Hepatocyte (in vitro differentiated cells): Measurements from ENCODE around the gene ERI2. TPM values are rescaled to one million over a fixed set of nuclear protein-coding genes. Genes with fewer than 3 reads are reported as not detected.
"Not testable (repeated sequence)": the region's sequence is repeated elsewhere in the genome, so short reads cannot be mapped to it uniquely, and the experiment has no call there.

Experiments
- DNase-seq: peaks from one replicate; pipeline ENCODE4 v3.0.0-alpha.2; 2016; ENCODE audit warnings: low spot score
- H2AFZ ChIP-seq: fragments of 200-600 bp; sonication (generic); 2 replicates; pipeline ENCODE4 v1.6.0; 2016; ENCODE audit warnings: antibody characterized with exemption, mild to moderate bottlenecking
- H3K27ac ChIP-seq: fragments of 200-600 bp; sonication (generic); 2 replicates; pipeline ENCODE4 v1.5.1; 2016; ENCODE audit warnings: mild to moderate bottlenecking
- H3K27me3 ChIP-seq: fragments of 200-600 bp; sonication (generic); 2 replicates; pipeline ENCODE4 v1.6.1; 2016
- H3K36me3 ChIP-seq: fragments of 200-600 bp; sonication (generic); replicated peaks from 2 replicates; pipeline ENCODE4 v1.5.1; 2016; ENCODE audit warnings: low read depth; ENCODE audit not compliant: insufficient read depth
- H3K4me1 ChIP-seq: fragments of 200-600 bp; sonication (generic); 2 replicates; pipeline ENCODE4 v1.5.1; 2016; ENCODE audit warnings: mild to moderate bottlenecking, moderate library complexity; ENCODE audit not compliant: insufficient read depth
- H3K4me2 ChIP-seq: fragments of 200-600 bp; sonication (generic); 2 replicates; pipeline ENCODE4 v1.6.0; 2016
- H3K4me3 ChIP-seq: fragments of 200-600 bp; sonication (generic); 2 replicates; pipeline ENCODE4 v1.5.1; 2016; ENCODE audit warnings: mild to moderate bottlenecking
- H3K79me2 ChIP-seq: fragments of 200-600 bp; sonication (generic); 2 replicates; pipeline ENCODE4 v1.6.0; 2017; ENCODE audit warnings: mild to moderate bottlenecking
- H3K9me2 ChIP-seq: fragments of 200-600 bp; sonication (generic); replicated peaks from 2 replicates; pipeline ENCODE4 v1.6.0; 2017; ENCODE audit warnings: mild to moderate bottlenecking; ENCODE audit not compliant: insufficient read depth
- H3K9me3 ChIP-seq: fragments of 200-600 bp; sonication (generic); 2 replicates; pipeline ENCODE4 v1.5.1; 2016; ENCODE audit warnings: low read depth, mild to moderate bottlenecking
- H4K20me1 ChIP-seq: fragments of 200-600 bp; sonication (generic); 2 replicates; pipeline ENCODE4 v1.6.0; 2016; ENCODE audit warnings: mild to moderate bottlenecking; ENCODE audit not compliant: insufficient read depth, poor library complexity, severe bottlenecking
- EZH2 ChIP-seq: fragments of 200-600 bp; sonication (generic); IDR thresholded peaks from 2 replicates; pipeline ENCODE4 v1.6.1; 2016; ENCODE audit warnings: antibody characterized with exemption, mild to moderate bottlenecking, borderline replicate concordance
- EZH2phosphoT487 ChIP-seq: fragments of 200-600 bp; sonication (generic); IDR thresholded peaks from one replicate; pipeline ENCODE4 v1.6.1; 2018; ENCODE audit warnings: antibody characterized with exemption, mild to moderate bottlenecking, low read depth, moderate library complexity; ENCODE audit not compliant: unreplicated experiment, severe bottlenecking
- whole genome bisulfite sequencing: methylation state at CpG from one replicate; pipeline ENCODE4 v1.1.6; 2016; ENCODE audit warnings: low lambda C conversion rate; ENCODE audit errors: missing lambda C conversion rate; 5-methylcytosine and 5-hydroxymethylcytosine counted together
- polyA plus RNA-seq: library from polyadenylated mRNA; unstranded; fragments of >200 nt; fragmentation: Nextera tagmentation; extraction: Ambion mirVana; gene quantifications from 2 replicates; pipeline ENCODE4 v1.2.1, GENCODE V29; 2016
- total RNA-seq: library from RNA; depleted of rRNA; stranded (reverse); fragments of >200 nt; gene quantifications from 2 replicates; pipeline ENCODE4 v1.2.3, GENCODE V29; 2014
- TF ChIP-seq, protein P1 (sequence below): fragments of 200-600 bp; sonication (generic); IDR thresholded peaks from 2 replicates; pipeline ENCODE4 v1.5.1; 2016; ENCODE audit warnings: antibody characterized with exemption, mild to moderate bottlenecking; ENCODE audit not compliant: poor library complexity

ERI2 gene
- total and polyA plus RNA-seq, 2 experiments from 2014 or later, result 6.9 to 26.9 TPM

- Histone ChIP-seq H3K4me2 (no peak overlapping the region), H3K4me1 (peaks cover 13% of the 10 kb centered on the region), H3K36me3 (no peaks in the 10 kb centered on the region), H3K4me3 (no peak overlapping the region), H3K27ac (no peak overlapping the region), H4K20me1 (no peaks in the 10 kb centered on the region), H3K9me2 (no peaks in the 10 kb centered on the region), H2AFZ (no peak overlapping the region), H3K27me3 (no peaks in the 10 kb centered on the region), H3K9me3 (peaks cover 6% of the 10 kb centered on the region), H3K79me2 (no peaks in the 10 kb centered on the region)
- TF ChIP-seq EZH2, result no peak
- TF ChIP-seq, protein P1, sequence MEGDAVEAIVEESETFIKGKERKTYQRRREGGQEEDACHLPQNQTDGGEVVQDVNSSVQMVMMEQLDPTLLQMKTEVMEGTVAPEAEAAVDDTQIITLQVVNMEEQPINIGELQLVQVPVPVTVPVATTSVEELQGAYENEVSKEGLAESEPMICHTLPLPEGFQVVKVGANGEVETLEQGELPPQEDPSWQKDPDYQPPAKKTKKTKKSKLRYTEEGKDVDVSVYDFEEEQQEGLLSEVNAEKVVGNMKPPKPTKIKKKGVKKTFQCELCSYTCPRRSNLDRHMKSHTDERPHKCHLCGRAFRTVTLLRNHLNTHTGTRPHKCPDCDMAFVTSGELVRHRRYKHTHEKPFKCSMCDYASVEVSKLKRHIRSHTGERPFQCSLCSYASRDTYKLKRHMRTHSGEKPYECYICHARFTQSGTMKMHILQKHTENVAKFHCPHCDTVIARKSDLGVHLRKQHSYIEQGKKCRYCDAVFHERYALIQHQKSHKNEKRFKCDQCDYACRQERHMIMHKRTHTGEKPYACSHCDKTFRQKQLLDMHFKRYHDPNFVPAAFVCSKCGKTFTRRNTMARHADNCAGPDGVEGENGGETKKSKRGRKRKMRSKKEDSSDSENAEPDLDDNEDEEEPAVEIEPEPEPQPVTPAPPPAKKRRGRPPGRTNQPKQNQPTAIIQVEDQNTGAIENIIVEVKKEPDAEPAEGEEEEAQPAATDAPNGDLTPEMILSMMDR, result no peak
- TF ChIP-seq EZH2phosphoT487, result no peak
- no peak for DNase-seq
- 81% methylated on average over 1 of the region's 1 CpG for WGBS
These were observed 45.1 kb downstream of the ERI2 start for GRCh38 chr16:20761175-20761574.

- H3K4me2 ChIP-seq, result no peak overlapping the region
- peaks cover 13% of the 10 kb centered on the region for H3K4me1 ChIP-seq
- 72% methylated on average over 2 of the region's 2 CpGs for WGBS
- no peak overlapping the region for H3K27ac ChIP-seq
- H3K79me2 ChIP-seq, result no peaks in the 10 kb centered on the region
- H3K9me3 ChIP-seq, result peaks cover 6% of the 10 kb centered on the region
- H2AFZ ChIP-seq, result no peak overlapping the region
- H3K36me3 ChIP-seq, result no peaks in the 10 kb centered on the region
- no peaks in the 10 kb centered on the region for H3K9me2 ChIP-seq
- H3K4me3 ChIP-seq, result no peak overlapping the region
- TF ChIP-seq, protein P1, result no peak
- TF ChIP-seq EZH2 (no peak), EZH2phosphoT487 (no peak)
- no peaks in the 10 kb centered on the region for H3K27me3 ChIP-seq
- no peak for DNase-seq
- no peaks in the 10 kb centered on the region for H4K20me1 ChIP-seq
These were observed 45.9 kb downstream of the ERI2 start for GRCh38 chr16:20760346-20760745.

GRCh38 chr16:20755799-20756198 lies 50.5 kb downstream of the ERI2 start:
- not testable (repeated sequence) for H2AFZ ChIP-seq, H3K4me3 ChIP-seq, H3K79me2 ChIP-seq, H3K9me2 ChIP-seq, H3K27me3 ChIP-seq, DNase-seq, H3K36me3 ChIP-seq, H3K4me2 ChIP-seq, H3K4me1 ChIP-seq, H3K9me3 ChIP-seq, H3K27ac ChIP-seq, H4K20me1 ChIP-seq
- WGBS, result 100% methylated on average over 4 of the region's 5 CpGs

- H3K4me1 ChIP-seq, result no peaks in the 10 kb centered on the region
- no peaks in the 10 kb centered on the region for H3K36me3 ChIP-seq
- no peak overlapping the region for H3K4me2 ChIP-seq
- TF ChIP-seq EZH2 (no peak), EZH2phosphoT487 (no peak)
- TF ChIP-seq, protein P1, result no peak
- no peak overlapping the region for H2AFZ ChIP-seq
- no peaks in the 10 kb centered on the region for H3K27me3 ChIP-seq
- H4K20me1 ChIP-seq, result no peaks in the 10 kb centered on the region
- WGBS, result 69% methylated on average over 1 of the region's 1 CpG
- no peak for DNase-seq
- H3K9me2 ChIP-seq, result no peaks in the 10 kb centered on the region
- no peak overlapping the region for H3K27ac ChIP-seq
- H3K9me3 ChIP-seq, result no peaks in the 10 kb centered on the region
- no peaks in the 10 kb centered on the region for H3K79me2 ChIP-seq
- no peak overlapping the region for H3K4me3 ChIP-seq
These were observed 51.0 kb downstream of the ERI2 start for GRCh38 chr16:20755238-20755637.
